Suprapubic skin (tissue), 4 donors: Measurements from ENCODE around the gene AHDC1.

ENCODE experiments used
- EP300 ChIP-seq: sonication (generic); formaldehyde crosslinking; IDR thresholded peaks from one replicate; pipeline ENCODE4 v1.6.1; 2017; ENCODE audit warnings: antibody characterized with exemption
- POLR2A ChIP-seq, 2 donors: fragments of 450-650 bp; IDR thresholded peaks; one replicate each; pipeline ENCODE4 v1.6.1; 2017; ENCODE audit warnings: antibody characterized with exemption in 2 of 2, mild to moderate bottlenecking in 2 of 2, moderate library complexity in 2 of 2
- POLR2AphosphoS5 ChIP-seq, 3 donors: sonication (generic); formaldehyde crosslinking; IDR thresholded peaks; one replicate each; pipeline ENCODE4 v1.6.1; 2017; ENCODE audit warnings: antibody characterized with exemption in 3 of 3
- TF ChIP-seq, protein P1 (sequence below), 2 donors: fragments of 200-600 bp in 1 of 2; fragments of 450-650 bp in 1 of 2; sonication (generic) in 1 of 2; IDR thresholded peaks; one replicate each; pipeline ENCODE4 v1.5.1; 2016 to 2019; ENCODE audit warnings: antibody characterized with exemption in 2 of 2, mild to moderate bottlenecking in 1 of 2, moderate library complexity in 1 of 2

DNA sequence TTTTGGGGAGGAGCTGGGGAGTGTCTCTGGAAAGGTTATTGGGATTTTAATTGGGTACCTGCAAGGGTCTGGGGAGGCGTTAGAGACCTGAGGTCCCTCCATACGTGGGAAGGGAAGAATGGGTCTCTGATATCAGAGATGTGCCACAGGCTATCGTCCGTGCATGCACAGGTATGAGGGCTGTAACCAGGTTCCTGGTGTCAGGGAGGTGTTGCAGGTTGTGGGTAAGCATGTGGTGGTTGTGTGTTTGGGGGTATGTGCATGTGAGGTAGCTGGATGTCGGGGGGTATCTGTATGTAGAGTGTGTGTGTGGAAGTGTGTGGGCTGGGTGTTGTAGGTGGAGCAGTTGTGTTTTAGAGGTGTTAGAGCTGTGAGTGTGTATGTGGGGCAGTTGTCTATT, 8.3 kb downstream of the AHDC1 start:
- TF ChIP-seq EP300 = no peak
- TF ChIP-seq, protein P1, sequence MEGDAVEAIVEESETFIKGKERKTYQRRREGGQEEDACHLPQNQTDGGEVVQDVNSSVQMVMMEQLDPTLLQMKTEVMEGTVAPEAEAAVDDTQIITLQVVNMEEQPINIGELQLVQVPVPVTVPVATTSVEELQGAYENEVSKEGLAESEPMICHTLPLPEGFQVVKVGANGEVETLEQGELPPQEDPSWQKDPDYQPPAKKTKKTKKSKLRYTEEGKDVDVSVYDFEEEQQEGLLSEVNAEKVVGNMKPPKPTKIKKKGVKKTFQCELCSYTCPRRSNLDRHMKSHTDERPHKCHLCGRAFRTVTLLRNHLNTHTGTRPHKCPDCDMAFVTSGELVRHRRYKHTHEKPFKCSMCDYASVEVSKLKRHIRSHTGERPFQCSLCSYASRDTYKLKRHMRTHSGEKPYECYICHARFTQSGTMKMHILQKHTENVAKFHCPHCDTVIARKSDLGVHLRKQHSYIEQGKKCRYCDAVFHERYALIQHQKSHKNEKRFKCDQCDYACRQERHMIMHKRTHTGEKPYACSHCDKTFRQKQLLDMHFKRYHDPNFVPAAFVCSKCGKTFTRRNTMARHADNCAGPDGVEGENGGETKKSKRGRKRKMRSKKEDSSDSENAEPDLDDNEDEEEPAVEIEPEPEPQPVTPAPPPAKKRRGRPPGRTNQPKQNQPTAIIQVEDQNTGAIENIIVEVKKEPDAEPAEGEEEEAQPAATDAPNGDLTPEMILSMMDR (IDR thresholded peaks at IDR 0.05) = no peak
- no peak for TF ChIP-seq POLR2A (IDR thresholded peaks at IDR 0.05)
- no peak for TF ChIP-seq POLR2AphosphoS5 (IDR thresholded peaks at IDR 0.05)
